GM12878 (cell line): ENCODE measurements around the gene NOTCH3. TPM values are rescaled to one million over a fixed set of nuclear protein-coding genes. Genes with fewer than 3 reads are reported as not detected.

Experiments
- ATAC-seq: fragments of 200-7000 bp; cut with Tn5 transposase; 3 replicates; pipeline ENCODE4 v1.9.1; 2020; ENCODE audit warnings: mild to moderate bottlenecking, moderate library complexity
- BruUV-seq: library from RNA; stranded (reverse); fragments of 400-500 nt; replicated peaks from 2 replicates; lab custom pipeline; 2021; lab: Mats Ljungman, UMichigan
- CTCF ChIA-PET: fragments of 300-600 bp; sonication (Branson Sonifier 250); formaldehyde crosslinking; extraction: SDS; loops from one replicate; lab custom pipeline; 2021; ENCODE audit warnings: inconsistent platforms; lab: Yijun Ruan, JAX
- POLR2A ChIA-PET: fragments of 350-600 bp; formaldehyde crosslinking; extraction: SDS; loops from one replicate; lab custom pipeline; 2021; ENCODE audit warnings: inconsistent platforms; lab: Charles Lee
- RAD21 ChIA-PET: fragments of 300-600 bp; sonication (Branson Sonifier 250); formaldehyde crosslinking; loops from one replicate; lab custom pipeline; 2023; ENCODE audit warnings: antibody characterized with exemption; ENCODE audit not compliant: unreplicated experiment; lab: Charles Lee
- SMC1A ChIA-PET: fragments of 300-600 bp; sonication (Branson Sonifier 250); formaldehyde crosslinking; loops from one replicate; lab custom pipeline; 2023; ENCODE audit not compliant: unreplicated experiment, uncharacterized antibody; lab: Charles Lee
- DNase-seq: peaks from one replicate; pipeline ENCODE4 v3.0.0-alpha.2; 2011; ENCODE audit warnings: low read depth, low spot score
- FAIRE-seq: peaks from 3 replicates; lab custom pipeline; 2011; peaks lifted over from hg19 to GRCh38; lab: Jason Lieb, UNC
- H2AFZ ChIP-seq: 2 replicates; pipeline ENCODE4 v1.6.0; 2011; ENCODE audit warnings: low read depth, low read length, control low read depth; ENCODE audit not compliant: control insufficient read depth
- H3K27ac ChIP-seq: 2 replicates; pipeline ENCODE4 v1.5.1; 2011; ENCODE audit warnings: control low read depth; ENCODE audit not compliant: control insufficient read depth, insufficient read depth
- H3K27me3 ChIP-seq, 2 experiments: replicated peaks in 1 of 2; 2 replicates each; pipeline versions ENCODE4 v1.6.0 to v1.6.1; 2011; ENCODE audit warnings: low read length in 1 of 2; ENCODE audit not compliant: control insufficient read depth in 2 of 2, insufficient read depth in 2 of 2
- H3K36me3 ChIP-seq, 2 experiments: 2 replicates each; pipeline ENCODE4 v1.5.1; 2011; ENCODE audit warnings: low read length in 1 of 2; ENCODE audit not compliant: control insufficient read depth in 2 of 2, insufficient read depth in 2 of 2
- H3K4me1 ChIP-seq: 2 replicates; pipeline ENCODE4 v1.6.1; 2011; ENCODE audit warnings: mild to moderate bottlenecking, low read length, moderate library complexity, mixed read lengths; ENCODE audit not compliant: control insufficient read depth, insufficient read depth
- H3K4me2 ChIP-seq: 2 replicates; pipeline ENCODE4 v1.6.0; 2011; ENCODE audit warnings: control low read depth; ENCODE audit not compliant: control insufficient read depth, insufficient read depth
- H3K4me3 ChIP-seq: fragments of 200-600 bp; sonication (generic); 2 replicates; pipeline ENCODE4 v1.5.1; 2016
- H3K79me2 ChIP-seq: 2 replicates; pipeline ENCODE4 v1.6.0; 2011; ENCODE audit warnings: low read length; ENCODE audit not compliant: control insufficient read depth, insufficient read depth
- H3K9ac ChIP-seq: 2 replicates; pipeline ENCODE4 v1.8.0; 2011; ENCODE audit warnings: low read length, control low read depth, mixed read lengths; ENCODE audit not compliant: control insufficient read depth, insufficient read depth
- H3K9me3 ChIP-seq: replicated peaks from 3 replicates; pipeline ENCODE4 v1.5.1; 2011; ENCODE audit warnings: mild to moderate bottlenecking, low read length; ENCODE audit not compliant: control insufficient read depth, insufficient read depth
- H4K20me1 ChIP-seq: 2 replicates; pipeline ENCODE4 v1.6.0; 2011; ENCODE audit not compliant: control insufficient read depth, insufficient read depth
- CREB1 ChIP-seq: IDR thresholded peaks from 2 replicates; pipeline ENCODE4 v1.6.1; 2012; ENCODE audit warnings: low read depth, mild to moderate bottlenecking, inconsistent platforms
- E2F4 ChIP-seq: IDR thresholded peaks from 2 replicates; pipeline ENCODE4 v1.6.1; 2012; ENCODE audit warnings: low read depth, low read length, improper control_type of control experiment
- EED ChIP-seq: sonication (generic); IDR thresholded peaks from 2 replicates; pipeline ENCODE4 v1.6.1; 2016; ENCODE audit warnings: antibody characterized with exemption, low read depth
- ESRRA ChIP-seq: IDR thresholded peaks from 2 replicates; pipeline ENCODE4 v1.6.1; 2012; ENCODE audit warnings: mild to moderate bottlenecking, low read length, improper control_type of control experiment
- GATAD2B ChIP-seq: fragments of 450-650 bp; conservative IDR thresholded peaks from 2 replicates; pipeline ENCODE4 v1.6.1; 2017; ENCODE audit warnings: low read depth, mild to moderate bottlenecking, moderate library complexity
- IRF3 ChIP-seq: fragments of 450-650 bp; IDR thresholded peaks from 2 replicates; pipeline ENCODE4 v1.6.1; 2014; ENCODE audit warnings: mild to moderate bottlenecking
- MEF2A ChIP-seq: IDR thresholded peaks from 2 replicates; pipeline ENCODE4 v1.6.1; 2011; ENCODE audit warnings: low read depth, mild to moderate bottlenecking, low read length, moderate library complexity; ENCODE audit not compliant: insufficient read depth
- NFIC ChIP-seq: IDR thresholded peaks from 2 replicates; pipeline ENCODE4 v1.6.1; 2012; ENCODE audit warnings: low read depth, mild to moderate bottlenecking, inconsistent platforms, low read length, moderate library complexity
- POLR2AphosphoS5 ChIP-seq: IDR thresholded peaks from 2 replicates; pipeline ENCODE4 v1.6.1; 2011; ENCODE audit warnings: mild to moderate bottlenecking, low read length, inconsistent platforms
- RELA ChIP-seq: fragments of 450-650 bp; IDR thresholded peaks from 2 replicates; pipeline ENCODE4 v1.8.0; 2014; ENCODE audit warnings: borderline replicate concordance; ENCODE audit not compliant: partially characterized antibody
- RFX5 ChIP-seq: IDR thresholded peaks from 2 replicates; pipeline ENCODE4 v1.6.1; 2011; ENCODE audit warnings: low read depth, low read length, improper control_type of control experiment
- YY1 ChIP-seq: IDR thresholded peaks from 2 replicates; pipeline ENCODE4 v1.6.1; 2011; ENCODE audit warnings: low read depth, mild to moderate bottlenecking, low read length
- ZNF274 ChIP-seq: IDR thresholded peaks from one replicate; pipeline ENCODE4 v1.8.0; 2011; ENCODE audit not compliant: insufficient read length, insufficient read depth
- ZNF592 ChIP-seq: fragments of 450-650 bp; IDR thresholded peaks from 2 replicates; pipeline ENCODE4 v1.6.1; 2017; ENCODE audit warnings: mild to moderate bottlenecking, moderate library complexity
- WGBS: methylation state at CpG from one replicate; pipeline ENCODE4 v1.1.6; 2016; ENCODE audit warnings: low lambda C conversion rate; ENCODE audit not compliant: insufficient replicate concordance, insufficient coverage; ENCODE audit errors: missing lambda C conversion rate; 5-methylcytosine and 5-hydroxymethylcytosine counted together
- in situ Hi-C: fragments of 300-500 bp; cut with MboI; formaldehyde crosslinking; loops from 9 replicates; pipeline ENCODE4 v1.14.3; 2018; ENCODE audit warnings: mixed read lengths
- intact Hi-C: fragments of 100-400 bp; cut with micrococcal nuclease; formaldehyde crosslinking; loops from one replicate; pipeline ENCODE4 v1.14.2; 2022; ENCODE audit not compliant: unreplicated experiment
- polyA plus RNA-seq, 11 experiments: library from polyadenylated mRNA; depleted of rRNA in 4 of 11; unstranded in 6 of 11; stranded (reverse) in 5 of 11; fragments of >200 nt; fragmentation: Nextera tagmentation in 4 of 11; fragmentation: Illumina TruSeq in 1 of 11; extraction: Ambion mirVana in 4 of 11; extraction: Trizol in 1 of 11; gene quantifications; 1 replicate in 1 of 11; 2 replicates in 10 of 11; pipeline versions ENCODE4 v1.2.1 to v1.2.3, GENCODE V29; 2011 to 2016; ENCODE audit warnings: inconsistent platforms in 2 of 11, missing spikeins in 2 of 11, low read depth in 1 of 11
- total RNA-seq, 4 experiments: library from RNA; depleted of rRNA in 3 of 4; stranded (reverse); fragments of >200 nt in 3 of 4; fragmentation: Illumina TruSeq in 1 of 4; extraction: Trizol in 1 of 4; gene quantifications; 2 replicates each; pipeline versions ENCODE4 v1.2.1 to v1.2.3, GENCODE V29; 2013 to 2021

Gene NOTCH3
- total and polyA plus RNA-seq, 10 of the 15 experiments (the other 5 are each of a cell fraction or from before 2014, with no cell fraction given): 0.01 to 0.42 (median 0.10) TPM; not detected in 5

- no peak overlapping the region for H3K9ac ChIP-seq
- in situ Hi-C loops (no loop called here), intact Hi-C loops (no loop called here)
- SMC1A ChIA-PET: no interaction called here
- RAD21 ChIA-PET: no interaction called here
- no peak overlapping the region for H3K27ac ChIP-seq
- no peak for DNase-seq
- CTCF ChIA-PET: interaction anchor here (0.7 to 1.0 kb wide), 2 partner anchors 23 to 130 kb away, joined by 3 read pairs; no protein-coding TSS in a partner anchor
- FAIRE-seq: no peak
- no peaks in the 10 kb centered on the region for H3K27me3 ChIP-seq
- no peak overlapping the region for H2AFZ ChIP-seq
- no peaks in the 10 kb centered on the region for H4K20me1 ChIP-seq
- no peaks in the 10 kb centered on the region for H3K9me3 ChIP-seq
- no peaks in the 10 kb centered on the region for H3K36me3 ChIP-seq
- H3K4me2 ChIP-seq: no peak overlapping the region
- 63% methylated on average over 6 of the region's 6 CpGs for WGBS
- H3K4me1 ChIP-seq: peaks cover 6% of the 10 kb centered on the region
- POLR2A ChIA-PET: no interaction called here
- no peak overlapping the region for H3K4me3 ChIP-seq
- no peak for ATAC-seq
- H3K79me2 ChIP-seq: peaks cover 7% of the 10 kb centered on the region
- no peak for TF ChIP-seq RFX5
- no peak for TF ChIP-seq POLR2AphosphoS5
- no peak for TF ChIP-seq ESRRA
- TF ChIP-seq MEF2A: no peak
- no peak for TF ChIP-seq E2F4
- no peak for TF ChIP-seq ZNF592
- no peak for TF ChIP-seq EED
- TF ChIP-seq ZNF274: no peak
- TF ChIP-seq YY1: no peak
- TF ChIP-seq IRF3: no peak
- no peak for TF ChIP-seq NFIC
- no peak for TF ChIP-seq RELA
- no peak for TF ChIP-seq CREB1
- TF ChIP-seq GATAD2B: no peak
- no TSS peak for BruUV-seq
Observed at GRCh38 chr19:15128162-15128770, 72.5 kb downstream of the NOTCH3 start.
